Measurements from ENCODE around the gene RPL35.

RPL35 gene

DNA sequence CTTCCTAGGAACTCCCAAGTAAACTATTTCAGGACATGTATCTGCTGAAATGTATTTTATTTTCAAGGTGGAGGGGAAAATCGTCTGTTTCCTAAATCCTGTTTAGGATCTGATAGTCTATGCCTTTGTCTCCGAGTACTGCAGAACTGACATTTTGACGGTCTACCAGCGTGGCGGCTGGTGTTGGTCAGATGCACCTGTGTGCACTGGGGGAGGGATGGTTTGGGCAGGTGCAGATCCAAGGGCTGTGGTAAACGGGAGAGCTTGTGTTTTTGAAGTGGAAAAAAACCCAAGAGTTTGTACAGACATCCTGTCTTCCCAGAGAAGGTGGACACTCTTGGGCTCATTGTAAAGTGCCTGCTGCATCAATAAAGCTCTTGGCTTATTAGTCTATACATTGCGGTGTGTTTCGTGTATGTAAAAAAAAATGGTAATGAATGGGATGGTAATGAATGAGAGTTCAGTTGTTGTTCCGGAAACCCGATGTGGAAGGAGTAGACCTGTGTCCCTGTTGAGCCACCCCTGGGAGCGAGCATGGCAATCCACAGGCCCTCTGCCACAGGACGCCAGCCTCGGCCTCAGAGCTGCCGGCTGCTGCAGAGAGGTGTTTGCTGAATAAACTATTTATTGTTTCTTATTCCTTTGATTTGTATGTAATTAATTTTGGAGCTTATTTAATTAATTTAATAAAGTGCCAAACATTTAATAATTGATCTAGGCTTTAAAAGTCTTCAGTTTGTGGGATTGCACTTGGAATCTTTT is 15.4 kb upstream of the RPL35 start:
- no peak for DNase-seq (ENCODE audit: low read depth)

DNA sequence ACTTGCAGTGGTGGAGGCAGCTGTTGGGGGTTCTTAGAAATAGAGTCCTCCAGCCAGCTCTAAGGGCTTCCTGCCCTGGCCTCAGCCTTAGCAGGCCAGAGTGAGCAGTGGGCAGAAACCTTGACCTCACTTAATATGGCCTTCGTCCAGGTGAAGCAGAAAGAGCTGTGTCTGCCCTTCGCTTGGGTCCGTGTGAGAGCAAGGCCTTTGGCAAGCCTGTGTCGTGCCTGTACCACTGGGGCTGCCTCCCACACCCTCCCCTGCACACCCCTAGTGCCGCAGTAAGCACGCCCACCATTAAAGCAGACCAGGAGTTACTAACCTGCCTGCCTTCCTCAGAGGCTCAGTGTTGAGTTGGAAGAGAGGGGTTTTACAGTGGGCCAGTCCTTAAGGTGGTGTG is 13.7 kb upstream of the RPL35 start:
- DNase-seq (ENCODE audit: low read depth) = no peak

DNA sequence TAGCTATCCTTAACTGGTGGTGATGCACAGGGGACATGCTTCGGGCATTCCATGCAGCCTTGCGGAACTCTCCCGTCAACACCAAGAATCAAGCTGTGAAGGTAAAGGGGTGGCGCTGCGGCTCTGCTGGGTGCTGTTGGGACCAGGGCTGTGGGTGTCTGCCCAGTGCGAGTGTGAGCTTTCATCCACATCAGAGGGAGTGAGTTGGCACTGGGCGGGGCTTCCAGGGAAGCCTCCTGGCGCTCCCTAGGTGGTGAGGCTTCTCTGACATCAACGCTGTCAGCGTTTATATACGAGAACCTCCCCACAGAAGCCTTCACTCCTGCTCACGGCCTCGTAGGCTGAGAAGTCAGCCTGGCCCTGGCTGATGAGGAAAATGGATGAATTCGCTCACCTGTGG is 11.9 kb upstream of the RPL35 start:
- DNase-seq (ENCODE audit: low read depth) = no peak

DNA sequence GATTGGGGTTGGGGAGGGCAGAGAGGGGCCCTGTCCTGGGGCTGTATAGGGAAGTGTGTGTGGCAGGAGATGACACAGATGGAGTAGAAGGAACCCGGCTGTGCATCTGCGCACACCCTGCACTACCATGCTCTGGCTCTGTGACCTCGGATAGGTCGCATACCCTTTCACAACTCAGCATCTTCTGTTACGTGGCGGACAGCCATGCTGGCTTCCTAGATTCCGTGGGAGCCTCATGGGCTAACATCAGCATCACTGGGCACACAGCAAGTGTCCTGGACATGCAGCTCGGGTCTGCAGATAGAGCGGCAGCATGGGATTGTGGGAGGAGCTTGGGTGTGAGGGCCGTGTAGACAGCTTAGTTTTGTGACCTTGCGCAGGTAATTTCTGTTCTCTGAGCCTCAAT is 9.4 kb upstream of the RPL35 start:
- no peak for DNase-seq (ENCODE audit: low read depth)

DNA sequence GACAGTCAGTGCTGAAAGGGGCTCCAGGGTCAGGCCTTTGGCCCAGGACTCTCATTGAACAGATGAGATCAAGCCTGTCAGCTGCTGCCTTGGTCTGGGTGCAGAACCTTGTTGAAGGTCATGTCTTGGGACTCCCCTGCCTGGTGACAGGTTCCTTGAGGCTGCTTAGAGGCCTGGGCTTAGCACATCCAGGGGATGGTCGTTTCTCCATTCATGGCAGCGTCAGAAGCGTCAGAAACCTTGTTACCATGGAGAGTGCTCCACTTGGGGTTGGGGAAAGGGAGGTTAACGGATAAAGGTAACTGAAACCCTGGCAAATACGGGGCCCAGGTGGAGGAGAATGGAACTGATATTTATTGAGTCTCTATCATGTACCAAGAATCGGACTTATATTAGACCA is 9.0 kb upstream of the RPL35 start:
- DNase-seq (ENCODE audit: low read depth) = no peak

DNA sequence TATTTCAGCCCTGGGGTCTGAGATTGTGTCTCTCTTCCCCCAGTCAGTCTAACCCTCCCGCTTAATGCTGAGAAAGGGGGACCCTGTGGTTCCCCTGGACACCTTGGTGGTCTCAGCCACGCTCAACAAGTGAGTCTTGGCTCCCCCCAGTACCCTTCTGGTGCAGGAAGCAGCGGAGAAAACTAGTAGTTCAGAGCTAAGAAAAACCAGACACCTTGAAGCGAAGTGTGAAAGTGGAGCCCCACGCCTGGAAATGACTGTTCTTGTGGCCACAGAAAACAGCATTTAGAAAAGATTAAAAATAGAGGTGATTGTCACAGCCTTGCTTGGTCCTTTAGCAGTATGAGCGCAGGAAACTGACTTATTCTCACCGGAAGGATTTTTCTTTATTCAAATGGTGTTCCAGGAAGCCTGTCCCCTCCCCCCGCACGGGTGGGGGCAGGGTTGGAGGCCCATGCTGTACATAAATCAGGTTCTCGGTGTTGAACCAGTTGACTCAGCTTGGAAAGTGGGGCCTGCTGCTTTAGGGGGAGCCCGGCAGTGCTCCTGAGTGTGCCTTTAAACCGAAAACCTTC is 8.3 kb upstream of the RPL35 start:
- peak; percentile 58 for DNase-seq (ENCODE audit: low read depth)

DNA sequence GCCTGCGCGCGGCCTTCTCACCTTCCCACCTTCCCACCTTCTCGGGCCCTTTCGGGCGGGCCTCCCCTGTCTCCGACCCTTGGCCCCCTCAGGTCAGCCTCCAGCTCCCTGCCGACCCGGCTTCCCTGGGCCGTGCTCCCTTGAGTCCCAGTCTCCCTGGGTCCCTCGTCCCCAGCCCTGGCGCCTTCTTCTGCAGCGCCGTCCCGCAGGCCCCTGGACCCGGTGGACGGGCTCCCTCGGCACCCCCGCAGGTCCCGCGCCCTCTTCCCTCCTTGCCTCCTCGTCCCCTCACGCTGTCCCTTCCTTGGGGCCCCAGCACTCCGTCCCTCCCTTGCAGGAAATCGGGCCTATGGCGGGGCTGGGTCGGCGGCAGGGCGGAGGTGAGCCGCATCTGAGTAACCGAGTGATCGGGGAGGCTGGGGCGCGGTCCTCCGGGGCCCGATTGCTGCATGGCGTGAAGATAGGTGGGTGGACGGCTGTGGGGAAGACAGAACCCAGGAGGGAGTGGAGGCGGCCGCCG is 7.8 kb upstream of the RPL35 start:
- DNase-seq (ENCODE audit: low read depth) = no peak

DNA sequence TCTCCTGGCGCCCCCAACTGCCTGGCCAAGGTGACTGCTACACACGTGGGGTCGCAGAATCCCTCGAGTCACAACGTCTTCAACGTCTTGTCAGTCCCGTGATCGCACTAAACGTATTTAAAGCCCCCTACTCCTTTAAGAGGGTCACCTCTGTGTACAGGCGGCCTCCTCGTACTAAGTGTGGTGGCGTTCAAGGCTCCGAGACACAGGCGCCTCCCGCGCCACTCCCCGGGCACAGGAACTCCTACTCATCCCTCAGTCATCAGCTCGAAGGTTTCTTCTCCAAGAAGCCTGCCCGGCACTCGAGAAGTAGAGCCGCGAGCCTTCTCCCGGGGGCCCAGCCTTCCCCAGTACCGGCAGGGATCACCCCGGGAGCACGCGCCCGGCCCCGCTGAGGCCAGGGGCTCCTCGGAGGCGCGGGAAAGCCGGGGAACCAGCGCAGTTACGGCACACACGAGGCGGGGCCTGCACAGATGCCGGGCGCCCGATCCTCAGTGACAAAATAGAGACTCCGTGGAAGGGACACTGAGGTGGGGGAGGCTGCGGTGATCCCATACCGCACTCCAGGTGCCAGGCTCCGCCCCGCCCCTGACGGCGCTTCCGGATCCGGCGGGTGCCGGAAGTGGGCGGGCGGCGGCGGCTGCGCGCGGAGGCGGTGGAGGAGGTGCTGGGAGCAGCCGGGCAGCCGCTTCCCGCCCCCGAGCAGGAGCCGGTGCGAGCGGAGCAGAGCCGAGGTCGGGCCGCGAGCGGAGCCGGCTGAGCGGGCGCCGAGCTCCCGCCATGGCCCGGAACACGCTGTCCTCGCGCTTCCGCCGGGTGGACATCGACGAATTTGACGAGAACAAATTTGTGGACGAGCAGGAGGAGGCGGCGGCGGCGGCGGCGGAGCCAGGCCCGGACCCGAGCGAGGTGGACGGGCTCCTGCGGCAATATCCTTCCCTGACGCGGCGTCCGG is 7.0 kb upstream of the RPL35 start:
- DNase-seq (ENCODE audit: low read depth) = peak; percentile 87

DNA sequence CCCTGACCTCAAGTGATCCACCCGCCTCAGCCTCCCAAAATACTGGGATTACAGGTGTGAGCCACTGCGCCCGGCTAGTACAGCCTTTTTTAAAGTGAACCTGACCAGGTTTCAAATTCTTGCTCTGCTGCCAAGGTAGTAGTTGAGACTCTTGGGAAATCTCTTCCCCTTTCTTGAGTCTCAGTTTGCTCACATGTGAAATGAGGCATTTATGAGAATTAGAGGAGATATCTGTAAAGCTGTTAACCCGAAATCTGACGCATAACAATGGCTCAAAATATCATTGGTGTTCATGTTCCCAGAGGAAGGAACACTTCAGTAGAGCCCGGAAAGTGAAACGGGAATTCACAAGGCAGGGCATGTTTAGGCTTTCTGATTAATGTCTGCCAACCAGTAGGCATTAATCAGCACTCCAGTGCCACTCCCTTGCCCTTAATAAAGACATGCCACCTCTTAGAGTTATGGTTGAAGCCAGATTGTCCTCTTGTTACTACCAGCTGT is 1.7 kb upstream of the RPL35 start:
- DNase-seq (ENCODE audit: low read depth) = no peak

DNA sequence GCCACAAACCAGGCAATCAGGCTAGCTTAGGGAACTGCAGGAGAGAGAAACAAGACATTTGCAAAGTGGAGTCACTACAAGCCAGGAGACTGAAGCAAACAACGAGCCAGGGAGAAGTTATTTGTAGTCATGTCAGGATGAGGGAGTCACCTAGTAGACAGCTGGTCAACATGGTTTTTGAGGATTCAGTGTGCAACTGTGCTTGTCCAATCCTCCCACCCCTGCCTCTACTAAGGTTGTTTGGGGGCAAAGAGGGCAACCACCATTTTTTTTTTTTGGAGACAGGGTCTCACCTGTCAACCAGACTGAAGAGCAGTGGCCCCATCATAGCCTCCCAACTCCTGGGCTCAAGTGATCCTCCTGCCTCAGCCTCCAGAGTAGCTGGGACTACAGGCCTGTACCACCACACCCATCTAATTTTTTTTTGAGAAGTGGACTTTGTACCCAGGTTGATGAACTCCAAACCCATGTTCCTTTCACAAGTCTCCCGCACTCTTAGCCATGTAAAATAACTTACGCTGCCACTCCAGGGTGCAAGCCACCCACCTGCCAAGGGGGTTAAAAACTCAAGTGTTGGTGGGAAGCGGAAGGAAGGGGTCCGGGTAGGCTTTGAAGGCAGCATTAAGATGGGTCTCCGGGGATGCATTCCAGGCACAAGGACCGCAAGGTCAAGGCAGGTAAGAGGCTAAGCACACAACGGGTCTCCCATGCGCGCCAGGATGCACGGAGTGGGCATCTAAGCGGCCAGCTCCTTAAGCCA is 995 bp downstream of the RPL35 start:
- DNase-seq (ENCODE audit: low read depth) = no peak

DNA sequence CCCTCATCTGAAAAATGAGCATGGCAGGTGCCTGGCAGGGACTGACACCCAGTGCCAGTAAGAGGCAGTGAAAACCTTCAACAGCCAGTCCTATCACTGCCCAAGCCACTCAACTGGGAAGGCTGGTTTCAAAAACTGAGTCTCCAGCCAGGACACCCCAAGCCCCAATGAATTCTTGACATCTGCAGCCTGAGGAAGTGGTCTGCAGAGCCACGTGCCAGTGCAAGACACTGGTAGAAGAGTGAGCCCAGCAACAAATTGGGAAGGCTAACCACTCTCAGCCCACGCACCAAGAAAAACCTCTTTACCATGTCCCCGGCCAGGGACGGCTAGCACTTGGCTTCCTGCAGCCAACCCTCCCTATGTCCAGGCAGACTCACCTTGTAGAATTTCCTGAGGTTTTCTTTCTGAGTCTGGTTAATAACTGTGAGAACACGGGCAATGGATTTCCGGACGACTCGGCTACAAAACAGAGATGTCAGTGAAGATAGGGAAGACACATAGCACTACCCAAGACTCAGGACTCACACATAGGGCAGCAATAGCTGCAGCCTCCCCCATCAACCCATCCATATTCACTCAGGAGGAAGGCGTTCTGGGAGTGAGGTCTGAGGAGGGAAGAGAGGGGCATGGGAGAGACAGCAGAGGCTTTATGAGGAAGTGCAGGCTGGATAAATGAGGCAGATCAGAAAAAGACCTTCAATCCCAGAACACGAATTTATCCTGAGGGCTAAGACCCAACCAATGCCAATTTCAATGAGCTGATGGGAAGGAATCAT is 1.8 kb downstream of the RPL35 start:
- DNase-seq (ENCODE audit: low read depth) = no peak

DNA sequence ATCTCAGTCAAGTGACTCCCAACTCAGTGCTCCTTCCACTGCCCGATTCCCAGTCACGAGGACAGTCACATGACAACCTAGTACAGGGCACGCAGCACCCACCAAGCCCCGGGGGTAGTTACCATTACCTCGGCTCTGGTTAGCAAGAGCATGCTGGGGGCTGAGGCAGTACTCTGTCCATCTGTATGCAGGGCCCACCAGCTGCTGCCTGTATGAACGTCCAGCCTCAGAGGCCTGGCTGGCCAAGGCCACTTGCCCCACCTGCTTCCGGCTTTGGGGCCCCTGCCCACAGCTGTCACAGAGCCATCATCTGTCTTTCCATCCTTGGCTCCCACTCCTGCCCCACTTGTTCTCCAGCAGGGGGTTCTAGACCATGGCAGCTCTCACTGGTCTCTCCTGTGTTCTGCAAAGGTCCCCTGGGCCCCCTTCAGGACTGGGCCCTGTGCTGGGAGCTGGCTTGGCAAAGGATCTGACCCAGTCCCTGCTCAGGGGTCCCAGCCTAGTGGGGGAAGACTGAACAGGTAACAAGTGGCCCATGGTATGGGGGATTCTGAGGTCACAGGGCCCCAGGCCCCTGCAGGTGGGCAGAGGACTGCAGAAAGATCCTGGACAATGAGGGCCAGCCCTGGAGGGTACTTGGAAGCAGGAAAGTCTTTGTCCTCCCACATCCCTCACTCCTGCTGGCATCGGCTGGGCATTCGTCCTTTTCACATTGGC is 3.3 kb downstream of the RPL35 start:
- no peak for DNase-seq (ENCODE audit: low read depth)

DNA sequence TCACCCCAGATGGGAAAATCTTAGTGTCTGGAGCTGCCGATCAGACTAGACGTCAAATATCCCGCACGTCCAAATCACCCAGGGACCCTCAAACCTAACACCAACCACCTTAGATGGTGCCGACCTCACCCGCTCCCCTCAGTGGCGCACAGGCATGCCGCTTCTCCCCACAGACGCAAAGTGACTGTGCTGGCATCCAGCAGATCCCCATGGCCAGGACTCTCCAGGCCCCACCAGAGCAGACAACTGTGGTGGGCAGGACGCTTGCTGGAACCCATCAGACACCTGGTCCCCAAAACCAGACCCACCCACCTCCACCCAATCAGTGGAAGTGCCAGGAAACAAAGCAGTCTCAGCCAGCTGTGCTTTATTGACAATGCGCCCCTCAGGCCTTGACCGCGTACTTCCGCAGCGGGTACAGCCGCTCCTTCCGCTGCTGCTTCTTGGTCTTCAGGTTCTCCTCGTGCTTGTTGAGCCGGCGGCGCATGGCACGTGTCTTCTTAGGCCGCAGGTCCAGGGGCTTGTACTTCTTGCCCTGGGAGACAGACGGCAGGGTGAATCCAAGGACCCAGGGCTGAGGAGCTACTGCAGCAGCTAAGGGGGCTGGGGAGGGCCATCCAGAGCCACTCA is 4.1 kb downstream of the RPL35 start:
- no peak for DNase-seq (ENCODE audit: low read depth)

DNA sequence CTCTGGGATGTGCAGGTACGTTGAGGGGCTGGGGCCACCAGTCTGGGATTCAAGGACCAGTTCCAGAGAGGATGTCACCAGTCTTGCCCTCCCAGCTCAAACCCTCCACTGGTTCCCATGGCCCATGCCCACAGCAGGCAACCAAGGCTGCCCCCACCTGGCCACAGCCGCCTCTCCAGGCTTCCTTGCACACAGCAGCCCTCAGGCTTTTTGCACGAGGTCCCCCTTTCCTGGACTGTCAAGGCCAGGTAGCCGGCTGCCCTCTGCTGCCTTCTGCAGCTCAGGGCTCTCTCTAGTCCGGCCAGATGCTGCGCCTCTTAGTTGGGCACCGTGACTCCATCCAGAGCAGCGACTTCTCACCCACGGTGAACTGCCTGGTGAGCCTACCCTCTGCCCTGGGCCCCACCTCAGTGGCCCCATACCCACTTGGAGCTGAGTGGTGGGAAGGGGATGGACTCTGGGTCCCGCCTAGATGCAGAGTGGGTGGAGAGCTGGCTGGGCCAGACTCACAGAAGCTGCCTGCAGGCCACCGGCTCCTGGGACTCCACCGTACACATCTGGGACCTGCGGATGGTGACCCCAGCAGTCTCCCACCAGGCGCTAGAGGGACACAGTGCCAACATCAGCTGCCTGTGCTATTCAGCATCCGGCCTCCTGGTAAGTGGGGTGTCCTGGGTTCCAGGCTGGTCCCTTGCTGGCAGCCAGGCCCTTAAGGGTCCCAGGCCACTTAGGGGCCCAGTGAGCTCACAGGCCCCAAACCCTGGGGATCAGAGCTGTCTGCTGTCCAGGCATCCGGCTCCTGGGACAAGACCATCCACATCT is 5.6 kb downstream of the RPL35 start:
- DNase-seq (ENCODE audit: low read depth) = no peak

DNA sequence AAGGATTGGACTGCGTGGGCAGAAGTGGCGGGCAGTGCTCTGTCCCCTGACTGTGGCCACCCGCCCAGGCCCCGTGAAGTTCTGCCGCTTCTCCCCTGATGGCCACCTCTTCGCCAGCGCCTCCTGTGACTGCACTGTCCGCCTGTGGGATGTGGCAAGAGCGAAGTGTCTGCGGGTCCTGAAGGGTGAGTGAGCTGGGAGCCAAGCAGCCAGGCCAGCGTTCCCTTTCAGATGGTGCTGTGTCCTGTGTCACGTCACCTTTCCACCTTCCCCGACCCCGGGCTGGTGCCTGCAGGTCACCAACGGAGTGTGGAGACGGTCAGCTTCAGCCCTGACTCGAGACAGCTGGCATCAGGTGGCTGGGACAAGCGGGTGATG is 6.2 kb downstream of the RPL35 start:
- DNase-seq (ENCODE audit: low read depth) = no peak

DNA sequence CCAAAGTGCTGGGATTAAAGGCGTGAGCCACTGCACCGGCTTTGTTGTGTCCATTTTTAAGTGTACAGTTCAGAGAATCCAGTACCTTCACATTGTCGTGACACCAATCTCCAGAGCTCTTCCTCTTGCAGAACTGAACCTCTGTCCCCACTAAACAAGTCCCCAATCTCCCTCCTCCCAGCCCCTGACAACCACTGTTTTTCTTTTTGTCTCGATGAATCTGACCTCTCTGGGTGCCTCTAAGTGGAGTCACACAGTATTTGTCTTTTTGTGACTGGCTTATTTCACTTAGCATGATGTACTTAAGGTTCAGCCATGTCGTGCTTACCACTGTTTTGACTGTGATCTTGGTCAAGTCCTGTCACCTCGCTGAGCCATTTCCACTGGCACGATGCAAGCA is 6.9 kb downstream of the RPL35 start:
- no peak for DNase-seq (ENCODE audit: low read depth)

DNA sequence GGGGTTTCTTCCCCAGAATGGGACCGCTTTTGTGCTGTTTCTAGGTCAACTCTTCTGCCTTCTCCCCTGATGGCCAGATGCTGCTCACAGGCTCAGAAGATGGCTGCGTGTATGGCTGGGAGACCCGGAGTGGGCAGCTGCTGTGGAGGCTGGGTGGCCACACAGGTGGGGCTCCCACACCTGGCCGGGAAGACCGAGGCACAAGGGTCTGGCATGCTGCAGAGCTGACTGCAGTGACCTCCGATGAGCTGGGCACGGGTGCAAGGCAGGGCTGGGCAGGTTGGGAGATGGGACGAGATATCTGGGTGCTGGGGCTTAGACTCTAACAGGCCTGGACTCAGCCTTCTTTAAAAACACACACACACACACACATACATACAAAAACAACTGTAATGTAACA is 7.6 kb downstream of the RPL35 start:
- no peak for DNase-seq (ENCODE audit: low read depth)

DNA sequence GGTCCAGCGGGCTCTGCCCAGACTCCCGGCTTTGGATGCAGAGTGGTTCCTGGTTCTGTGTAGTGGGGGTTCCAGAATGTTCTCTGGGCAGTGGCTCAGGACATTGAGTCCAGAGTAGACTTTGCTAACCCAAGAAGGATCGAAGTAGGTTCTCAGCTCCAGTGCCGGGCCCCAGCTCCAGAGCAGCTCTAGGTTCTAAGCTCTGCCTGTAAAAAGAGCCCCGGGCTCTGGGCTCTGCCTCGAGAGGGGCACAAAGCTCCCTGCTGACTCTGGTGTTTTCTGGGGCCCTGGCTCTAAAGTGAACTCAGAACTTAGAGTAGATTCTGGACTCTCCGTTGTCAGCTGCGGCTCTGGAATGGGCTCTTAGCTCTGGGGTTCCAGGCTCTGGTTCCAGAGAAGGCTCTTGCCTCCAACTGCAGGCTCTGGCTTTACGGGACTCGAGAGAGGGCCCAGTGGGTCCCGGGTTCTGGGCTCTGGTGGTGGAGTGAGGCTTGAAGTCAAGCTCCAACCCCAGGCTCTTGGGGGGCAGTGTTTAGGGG is 8.1 kb downstream of the RPL35 start:
- DNase-seq (ENCODE audit: low read depth) = no peak
